ENCODE measurements around the gene LNPK.

Gene LNPK

DNA sequence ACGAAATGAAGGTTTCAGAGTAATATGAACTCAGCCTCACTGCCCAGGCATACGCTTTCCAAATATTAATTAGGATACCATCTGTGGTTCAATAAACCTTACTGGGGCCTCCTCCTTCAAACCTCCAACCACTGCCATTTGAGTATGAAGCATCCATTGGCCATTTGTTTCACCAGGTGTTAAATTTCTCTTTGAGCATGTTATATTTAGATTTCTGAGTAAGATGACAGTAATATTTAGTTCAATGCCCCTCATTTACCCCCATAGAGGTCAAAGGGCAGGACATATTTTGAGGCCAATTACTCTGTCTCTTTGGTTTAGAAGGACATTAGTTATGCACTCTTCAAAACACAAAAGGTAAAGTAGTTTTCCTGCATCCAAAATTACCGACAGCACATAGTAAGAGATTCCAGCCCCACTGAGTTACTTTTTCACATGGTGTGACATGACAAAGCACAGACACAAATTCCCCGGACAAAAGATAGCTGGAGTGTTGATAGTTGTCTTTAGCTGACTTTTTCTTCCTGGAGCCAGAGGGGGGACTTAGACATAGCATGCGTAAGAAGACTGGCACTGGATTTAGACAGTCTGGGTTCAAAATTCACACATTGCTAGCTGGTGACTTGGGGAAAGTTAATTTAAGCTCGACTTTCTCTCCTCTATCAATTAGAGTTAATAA is 33.1 kb upstream of the LNPK start:
- Histone ChIP-seq H3F3A (ENCODE audit: insufficient read depth) (no peaks in the 10 kb centered on the region), H2AFZ (ENCODE audit: low read depth, low read length, severe bottlenecking) (no peak overlapping the region), H3K27me3 (ENCODE audit: low read length) (no peaks in the 10 kb centered on the region), H3K27ac (ENCODE audit: low read depth, low read length) (no peak overlapping the region), H3K4me3 (ENCODE audit: insufficient read depth, low read length, poor library complexity, severe bottlenecking) (no peak overlapping the region), H3K79me2 (ENCODE audit: insufficient read depth, low read length) (no peaks in the 10 kb centered on the region), H3K4me2 (ENCODE audit: low read depth, low read length, poor library complexity, severe bottlenecking) (no peak overlapping the region), H4K20me1 (ENCODE audit: low read depth, low read length) (no peaks in the 10 kb centered on the region), H3K36me3 (ENCODE audit: low read length) (no peaks in the 10 kb centered on the region), H3K9me3 (ENCODE audit: insufficient read depth, low read length) (no peaks in the 10 kb centered on the region), H3K9ac (ENCODE audit: low read length) (no peak overlapping the region), H3K9me2 (replicated peaks; ENCODE audit: insufficient read depth, low read length) (no peaks in the 10 kb centered on the region)
- no peak for TF ChIP-seq EZH2phosphoT487 (conservative IDR thresholded peaks at IDR 0.05; ENCODE audit: low read length)
- TF ChIP-seq, protein P1, sequence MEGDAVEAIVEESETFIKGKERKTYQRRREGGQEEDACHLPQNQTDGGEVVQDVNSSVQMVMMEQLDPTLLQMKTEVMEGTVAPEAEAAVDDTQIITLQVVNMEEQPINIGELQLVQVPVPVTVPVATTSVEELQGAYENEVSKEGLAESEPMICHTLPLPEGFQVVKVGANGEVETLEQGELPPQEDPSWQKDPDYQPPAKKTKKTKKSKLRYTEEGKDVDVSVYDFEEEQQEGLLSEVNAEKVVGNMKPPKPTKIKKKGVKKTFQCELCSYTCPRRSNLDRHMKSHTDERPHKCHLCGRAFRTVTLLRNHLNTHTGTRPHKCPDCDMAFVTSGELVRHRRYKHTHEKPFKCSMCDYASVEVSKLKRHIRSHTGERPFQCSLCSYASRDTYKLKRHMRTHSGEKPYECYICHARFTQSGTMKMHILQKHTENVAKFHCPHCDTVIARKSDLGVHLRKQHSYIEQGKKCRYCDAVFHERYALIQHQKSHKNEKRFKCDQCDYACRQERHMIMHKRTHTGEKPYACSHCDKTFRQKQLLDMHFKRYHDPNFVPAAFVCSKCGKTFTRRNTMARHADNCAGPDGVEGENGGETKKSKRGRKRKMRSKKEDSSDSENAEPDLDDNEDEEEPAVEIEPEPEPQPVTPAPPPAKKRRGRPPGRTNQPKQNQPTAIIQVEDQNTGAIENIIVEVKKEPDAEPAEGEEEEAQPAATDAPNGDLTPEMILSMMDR (IDR thresholded peaks at IDR 0.05; ENCODE audit: insufficient read depth, low read length, poor library complexity, severe bottlenecking) = no peak

DNA sequence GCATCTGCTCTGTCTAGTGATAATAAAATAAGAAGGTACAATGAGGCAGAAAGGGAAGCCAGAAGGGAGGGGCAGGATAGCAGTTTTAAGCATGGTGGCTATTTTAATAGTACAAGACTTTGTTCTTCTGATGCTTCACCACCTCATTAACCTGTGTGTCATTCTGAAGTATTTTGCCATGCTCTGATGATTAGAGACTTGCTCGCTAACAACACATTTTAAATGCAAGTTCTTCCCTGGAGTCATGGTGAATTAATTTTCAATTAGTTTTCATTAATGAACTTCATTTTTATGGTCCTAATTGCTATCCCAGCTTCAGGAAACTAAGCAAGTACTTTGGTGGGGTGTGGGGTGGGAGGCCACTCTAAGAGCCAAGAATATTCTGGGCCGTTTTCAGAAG is 25.7 kb upstream of the LNPK start:
- Histone ChIP-seq H3F3A (ENCODE audit: insufficient read depth) (no peaks in the 10 kb centered on the region), H3K79me2 (ENCODE audit: insufficient read depth, low read length) (no peaks in the 10 kb centered on the region), H3K9me2 (replicated peaks; ENCODE audit: insufficient read depth, low read length) (no peaks in the 10 kb centered on the region), H3K27me3 (ENCODE audit: low read length) (no peaks in the 10 kb centered on the region), H3K9ac (ENCODE audit: low read length) (no peak overlapping the region), H3K36me3 (ENCODE audit: low read length) (no peaks in the 10 kb centered on the region), H2AFZ (ENCODE audit: low read depth, low read length, severe bottlenecking) (no peak overlapping the region), H3K27ac (ENCODE audit: low read depth, low read length) (no peak overlapping the region), H3K4me2 (ENCODE audit: low read depth, low read length, poor library complexity, severe bottlenecking) (no peak overlapping the region), H3K4me3 (ENCODE audit: insufficient read depth, low read length, poor library complexity, severe bottlenecking) (no peak overlapping the region), H4K20me1 (ENCODE audit: low read depth, low read length) (no peaks in the 10 kb centered on the region), H3K9me3 (ENCODE audit: insufficient read depth, low read length) (no peaks in the 10 kb centered on the region)
- TF ChIP-seq, protein P1 (IDR thresholded peaks at IDR 0.05; ENCODE audit: insufficient read depth, low read length, poor library complexity, severe bottlenecking) = no peak
- no peak for TF ChIP-seq EZH2phosphoT487 (conservative IDR thresholded peaks at IDR 0.05; ENCODE audit: low read length)

DNA sequence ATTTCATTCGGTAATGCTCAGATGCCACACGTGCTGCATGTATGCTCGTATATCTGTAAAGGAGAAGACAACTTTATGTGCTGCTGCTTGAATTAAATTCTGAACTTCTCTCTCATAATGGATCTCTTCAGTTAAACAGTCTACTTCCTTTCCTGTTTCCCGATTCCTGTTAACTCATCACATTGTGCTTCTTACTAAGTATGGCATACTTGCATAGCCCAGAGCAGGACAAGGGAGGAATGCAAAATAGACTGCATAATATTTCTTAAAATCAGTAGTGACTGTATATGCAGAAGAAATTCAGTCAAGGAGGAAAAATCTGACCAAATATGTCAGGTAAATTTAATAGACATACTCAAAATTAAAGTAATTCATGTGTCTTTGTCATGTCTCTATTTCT is 23.9 kb upstream of the LNPK start:
- Histone ChIP-seq H2AFZ (ENCODE audit: low read depth, low read length, severe bottlenecking) (no peak overlapping the region), H3K4me3 (ENCODE audit: insufficient read depth, low read length, poor library complexity, severe bottlenecking) (no peak overlapping the region), H3K27ac (ENCODE audit: low read depth, low read length) (no peak overlapping the region), H3K9me2 (replicated peaks; ENCODE audit: insufficient read depth, low read length) (no peaks in the 10 kb centered on the region), H3K9ac (ENCODE audit: low read length) (no peak overlapping the region), H3K36me3 (ENCODE audit: low read length) (no peaks in the 10 kb centered on the region), H4K20me1 (ENCODE audit: low read depth, low read length) (no peaks in the 10 kb centered on the region), H3K9me3 (ENCODE audit: insufficient read depth, low read length) (no peaks in the 10 kb centered on the region), H3K27me3 (ENCODE audit: low read length) (no peaks in the 10 kb centered on the region), H3K4me2 (ENCODE audit: low read depth, low read length, poor library complexity, severe bottlenecking) (no peak overlapping the region), H3K79me2 (ENCODE audit: insufficient read depth, low read length) (no peaks in the 10 kb centered on the region), H3F3A (ENCODE audit: insufficient read depth) (no peaks in the 10 kb centered on the region)
- TF ChIP-seq, protein P1 (IDR thresholded peaks at IDR 0.05; ENCODE audit: insufficient read depth, low read length, poor library complexity, severe bottlenecking) = no peak
- TF ChIP-seq EZH2phosphoT487 (conservative IDR thresholded peaks at IDR 0.05; ENCODE audit: low read length) = no peak
